ENCODE measurements around the gene NR2E3.

The NR2E3 gene

GRCh38 chr15:71790081-71790480 is 20.3 kb upstream of the NR2E3 start:
- peak; percentile 74 for FAIRE-seq
- peak; percentile 72 for DNase-seq (ENCODE audit: insufficient read length, low spot score)

- no peak for DNase-seq (ENCODE audit: insufficient read length, low spot score)
- peak; percentile 13 for FAIRE-seq
Measured at GRCh38 chr15:71791975-71792374, 18.4 kb upstream of the NR2E3 start.

DNA sequence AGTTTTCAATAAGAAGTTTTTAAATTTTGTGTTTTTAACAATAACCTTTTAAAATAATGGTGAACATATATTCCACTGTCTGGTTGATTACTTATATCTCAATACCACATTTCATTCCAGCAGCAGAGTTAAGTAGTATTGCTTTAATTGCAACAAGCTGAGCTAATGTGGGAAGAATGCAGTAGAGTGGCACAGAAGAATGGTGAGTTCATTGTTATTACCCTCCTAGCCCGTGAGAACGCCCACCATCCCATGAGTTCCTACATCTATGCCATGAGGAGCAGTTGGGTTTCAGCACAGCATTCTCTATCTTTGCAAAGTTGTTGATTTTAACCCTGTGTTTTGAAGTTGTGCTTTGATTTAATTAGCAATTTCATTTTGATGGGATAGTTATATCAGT is 17.8 kb upstream of the NR2E3 start:
- FAIRE-seq: peak; percentile 42
- peak; percentile 64 for DNase-seq (ENCODE audit: insufficient read length, low spot score)

DNA sequence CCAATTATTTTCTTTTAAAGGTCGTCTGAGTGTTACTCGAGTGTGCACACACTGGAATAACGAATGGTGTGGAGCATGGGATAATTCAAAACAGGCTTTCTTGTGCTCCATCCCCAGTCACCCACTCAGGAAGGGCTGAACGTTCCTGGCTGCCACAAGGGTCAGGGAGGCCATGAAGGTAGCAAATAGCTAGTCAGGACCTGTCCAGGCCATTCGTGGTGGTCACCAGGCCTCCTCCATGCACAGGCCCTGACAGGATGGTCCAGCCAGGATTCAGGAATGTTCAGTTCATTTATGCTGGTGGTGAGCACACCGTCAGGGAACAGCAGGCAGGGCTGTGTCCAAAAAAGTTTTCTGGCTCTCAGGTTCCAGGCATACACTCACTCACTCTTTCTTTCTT is 11.7 kb upstream of the NR2E3 start:
- DNase-seq (ENCODE audit: insufficient read length, low spot score): no peak
- FAIRE-seq: peak; percentile 16

DNA sequence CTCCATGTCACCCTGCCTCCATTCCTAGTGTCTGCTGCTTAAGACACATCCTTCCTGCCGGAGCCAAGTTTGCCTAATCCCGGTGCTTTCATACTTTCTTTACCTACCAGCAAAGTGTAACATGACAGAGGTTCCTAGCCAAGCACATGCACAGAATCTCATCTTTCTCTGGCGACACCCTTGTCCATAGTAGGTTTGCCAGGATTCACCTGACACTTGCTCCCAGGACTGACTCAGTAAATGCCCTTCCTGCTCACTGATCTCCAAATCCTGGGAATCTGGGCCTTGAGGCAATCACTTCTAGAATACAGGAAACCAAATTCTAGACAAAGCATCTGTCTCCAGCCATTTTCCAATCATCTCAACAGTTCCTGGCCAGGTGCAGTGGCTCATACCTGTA is 10.2 kb upstream of the NR2E3 start:
- DNase-seq (ENCODE audit: insufficient read length, low spot score): no peak

DNA sequence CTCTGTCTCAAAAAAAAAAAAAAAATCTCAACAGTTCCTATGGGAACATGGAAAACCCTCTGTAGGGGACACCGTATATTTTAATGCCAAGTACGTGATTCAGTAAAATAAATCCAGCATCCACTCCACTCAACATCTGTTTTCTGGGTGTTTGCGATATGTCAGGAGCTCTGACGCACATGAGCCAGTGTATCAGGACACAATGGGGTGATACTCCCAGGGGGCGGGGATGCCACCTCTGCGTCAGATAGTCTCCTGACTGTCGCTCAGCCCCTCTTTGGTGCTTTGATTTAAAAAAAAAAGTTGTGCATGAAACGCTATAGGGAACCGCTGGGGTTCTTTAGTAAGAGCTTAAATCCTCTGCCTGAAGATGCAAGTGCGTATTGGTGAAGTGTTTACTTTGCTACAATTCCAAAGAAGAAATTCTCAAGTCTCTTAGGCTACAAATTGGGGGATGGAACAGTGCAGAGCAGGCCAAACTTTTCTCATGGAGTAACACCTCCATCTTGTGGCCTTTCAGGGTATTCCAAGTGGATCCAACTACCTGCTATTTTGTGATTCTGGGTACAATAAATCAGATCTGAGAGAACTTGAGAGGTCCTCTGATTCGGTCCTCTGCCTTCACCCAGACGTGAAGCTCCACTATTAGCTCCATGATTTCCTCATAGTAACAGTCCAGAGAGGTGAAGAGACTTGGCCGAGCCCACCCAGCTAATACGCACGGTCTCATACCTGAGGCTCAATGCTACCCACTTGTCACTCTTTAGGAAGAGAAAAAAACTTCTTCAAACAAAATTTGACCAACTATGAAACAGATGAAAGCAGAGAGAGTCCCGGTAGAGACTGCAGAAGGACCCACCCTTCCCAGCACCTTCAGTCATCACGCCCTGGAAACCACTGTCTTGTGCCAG is 9.3 kb upstream of the NR2E3 start:
- DNase-seq (ENCODE audit: insufficient read length, low spot score) (peak; percentile 82), FAIRE-seq (no peak)

More for the DNA sequence above, 10.2 kb upstream of the NR2E3 start:
- no peak for FAIRE-seq

- DNase-seq (ENCODE audit: insufficient read length, low spot score) (no peak), FAIRE-seq (no peak)
Measured at GRCh38 chr15:71801935-71802655, 8.3 kb upstream of the NR2E3 start.

- FAIRE-seq (no peak), DNase-seq (ENCODE audit: insufficient read length, low spot score) (no peak)
Measured at GRCh38 chr15:71802770-71803169, 7.6 kb upstream of the NR2E3 start.

GRCh38 chr15:71804226-71804625 is 6.1 kb upstream of the NR2E3 start:
- DNase-seq (ENCODE audit: insufficient read length, low spot score): no peak
- no peak for FAIRE-seq

- FAIRE-seq: no peak
Measured at GRCh38 chr15:71804695-71805470, 5.5 kb upstream of the NR2E3 start.

GRCh38 chr15:71806452-71806931 is 3.9 kb upstream of the NR2E3 start:
- DNase-seq (ENCODE audit: insufficient read length, low spot score): peak; percentile 71
- peak; percentile 72 for FAIRE-seq

More at GRCh38 chr15:71804695-71805470, 5.5 kb upstream of the NR2E3 start:
- DNase-seq (ENCODE audit: insufficient read length, low spot score): no peak

- FAIRE-seq: no peak
- no peak for DNase-seq (ENCODE audit: insufficient read length, low spot score)
Measured at GRCh38 chr15:71807125-71807629, 3.2 kb upstream of the NR2E3 start.

- DNase-seq (ENCODE audit: insufficient read length, low spot score): no peak
- FAIRE-seq: peak; percentile 64
Measured at GRCh38 chr15:71807691-71808091, 2.7 kb upstream of the NR2E3 start.

- DNase-seq (ENCODE audit: insufficient read length, low spot score) (no peak), FAIRE-seq (no peak)
Measured at GRCh38 chr15:71808311-71809020, 1.9 kb upstream of the NR2E3 start.

- FAIRE-seq (no peak), DNase-seq (ENCODE audit: insufficient read length, low spot score) (no peak)
Measured at GRCh38 chr15:71809346-71809745, 1.0 kb upstream of the NR2E3 start.

GRCh38 chr15:71811036-71811736 is 832 bp downstream of the NR2E3 start:
- DNase-seq (ENCODE audit: insufficient read length, low spot score) (no peak), FAIRE-seq (no peak)

DNA sequence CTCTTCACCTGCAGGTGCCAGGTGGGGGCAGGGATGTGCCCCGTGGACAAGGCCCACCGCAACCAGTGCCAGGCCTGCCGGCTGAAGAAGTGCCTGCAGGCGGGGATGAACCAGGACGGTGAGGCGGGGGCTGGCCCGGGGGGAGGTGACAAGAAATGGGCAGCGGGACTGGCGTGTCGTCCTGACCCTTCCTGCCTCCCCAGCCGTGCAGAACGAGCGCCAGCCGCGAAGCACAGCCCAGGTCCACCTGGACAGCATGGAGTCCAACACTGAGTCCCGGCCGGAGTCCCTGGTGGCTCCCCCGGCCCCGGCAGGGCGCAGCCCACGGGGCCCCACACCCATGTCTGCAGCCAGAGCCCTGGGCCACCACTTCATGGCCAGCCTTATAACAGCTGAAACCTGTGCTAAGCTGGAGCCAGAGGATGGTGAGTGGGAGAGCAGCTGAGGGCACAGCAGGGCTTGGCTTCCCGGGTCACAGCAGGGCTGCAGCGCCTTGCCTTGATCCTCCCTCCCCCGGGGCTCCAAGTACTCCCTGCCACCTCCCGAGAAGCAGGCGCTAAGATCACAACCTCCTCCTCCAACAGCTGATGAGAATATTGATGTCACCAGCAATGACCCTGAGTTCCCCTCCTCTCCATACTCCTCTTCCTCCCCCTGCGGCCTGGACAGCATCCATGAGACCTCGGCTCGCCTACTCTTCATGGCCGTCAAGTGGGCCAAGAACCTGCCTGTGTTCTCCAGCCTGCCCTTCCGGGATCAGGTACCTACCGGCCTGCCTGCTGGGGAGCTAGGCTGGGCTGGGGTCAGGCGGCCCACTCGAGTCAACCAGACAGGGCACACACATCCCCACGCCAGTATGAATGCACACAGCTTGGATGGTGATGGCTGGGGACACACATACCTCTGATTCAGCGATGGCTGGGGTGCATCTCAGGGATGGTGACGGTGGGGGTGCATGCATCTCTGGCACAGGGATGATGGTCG is 1.7 kb downstream of the NR2E3 start:
- FAIRE-seq: peak; percentile 33

More for the DNA sequence above, 1.7 kb downstream of the NR2E3 start:
- DNase-seq (ENCODE audit: insufficient read length, low spot score): no peak
